Measurements from ENCODE around the gene CNDP1.
"Not testable (repeated sequence)": the region's sequence is repeated elsewhere in the genome, so short reads cannot be mapped to it uniquely, and the experiment has no call there.

The CNDP1 gene

DNA sequence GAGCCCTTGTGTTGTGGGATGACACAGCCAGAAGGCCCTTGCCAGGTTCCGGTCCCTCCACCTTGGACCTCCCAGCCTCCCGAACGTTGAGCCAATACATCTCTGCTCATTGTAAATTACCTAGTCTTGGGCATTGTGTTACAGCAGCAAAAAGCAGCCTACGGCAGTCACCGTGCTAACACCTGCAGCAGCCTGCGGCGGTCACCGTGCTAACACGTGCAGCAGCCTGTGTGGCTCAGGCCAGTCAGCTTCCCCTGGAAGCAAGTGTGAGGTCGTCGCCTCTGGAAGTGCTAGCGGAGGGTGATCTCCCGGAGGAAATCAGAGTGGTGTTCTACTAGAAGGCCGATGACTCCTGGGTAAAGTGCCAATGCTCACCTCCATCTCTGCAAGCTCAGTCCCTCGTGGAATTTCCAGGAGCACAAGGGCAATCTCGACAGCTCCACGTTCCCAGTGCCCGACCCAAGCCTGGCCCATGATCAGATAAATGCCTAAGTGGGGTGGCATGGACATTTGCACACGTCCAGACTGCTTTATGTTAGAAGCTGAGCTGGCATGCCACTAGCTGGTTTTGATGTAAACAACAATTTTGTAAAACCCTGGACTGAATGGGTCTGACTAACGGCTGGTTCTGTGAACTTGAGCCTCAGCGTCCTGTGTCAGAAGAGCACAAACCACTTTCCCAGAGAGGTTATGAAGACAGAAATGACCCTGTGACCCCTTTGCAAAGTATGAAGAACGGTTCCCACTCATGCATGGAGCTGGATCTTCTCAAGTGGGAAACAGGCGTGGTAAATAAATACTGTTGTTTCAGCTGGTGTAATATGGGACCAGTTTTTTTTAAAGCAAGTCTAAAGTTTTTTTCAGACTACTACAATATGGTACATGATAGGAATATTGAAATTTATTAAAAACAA lies 11.4 kb upstream of the CNDP1 start:
- DNase-seq = no peak

DNA sequence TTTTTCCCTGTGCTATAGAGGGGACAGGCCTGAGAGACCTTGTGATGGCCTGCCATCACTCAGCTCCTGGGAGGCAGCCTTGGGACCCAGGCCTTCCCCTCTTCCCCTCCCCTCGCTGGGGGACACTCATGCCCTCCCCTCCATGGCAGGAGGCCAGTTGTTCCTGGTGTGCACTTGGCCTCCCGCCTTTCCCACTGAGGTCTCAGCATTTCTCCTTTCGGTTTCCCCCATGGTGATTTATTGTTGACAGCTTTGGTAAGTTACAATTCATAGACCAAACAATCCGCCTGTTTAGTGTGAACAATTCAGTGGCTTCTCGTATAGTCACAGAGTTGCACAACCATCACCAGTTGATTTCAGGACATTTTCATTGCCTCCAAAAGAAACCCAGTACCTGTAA lies 10.2 kb upstream of the CNDP1 start:
- no peak for DNase-seq

DNA sequence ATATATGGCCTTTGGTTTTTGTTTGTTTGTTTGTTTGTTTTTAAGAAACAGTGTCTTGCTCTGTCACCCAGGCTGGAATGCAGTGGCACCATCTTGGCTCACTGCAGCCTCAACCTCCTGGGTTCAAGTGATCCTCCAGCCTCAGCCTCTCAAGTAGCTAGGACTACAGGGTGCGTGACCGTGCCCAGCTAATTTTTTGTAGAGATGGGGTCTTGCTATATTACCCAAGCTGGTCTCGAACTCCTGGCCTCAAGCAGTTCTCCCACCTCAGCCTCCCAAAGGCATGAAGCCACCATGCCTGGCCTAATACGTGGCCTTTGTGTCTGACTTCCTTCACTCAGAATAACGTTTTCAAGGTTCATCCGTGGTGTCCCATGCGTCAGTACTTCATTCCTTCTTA lies 9.4 kb upstream of the CNDP1 start:
- DNase-seq = not testable (repeated sequence)

DNA sequence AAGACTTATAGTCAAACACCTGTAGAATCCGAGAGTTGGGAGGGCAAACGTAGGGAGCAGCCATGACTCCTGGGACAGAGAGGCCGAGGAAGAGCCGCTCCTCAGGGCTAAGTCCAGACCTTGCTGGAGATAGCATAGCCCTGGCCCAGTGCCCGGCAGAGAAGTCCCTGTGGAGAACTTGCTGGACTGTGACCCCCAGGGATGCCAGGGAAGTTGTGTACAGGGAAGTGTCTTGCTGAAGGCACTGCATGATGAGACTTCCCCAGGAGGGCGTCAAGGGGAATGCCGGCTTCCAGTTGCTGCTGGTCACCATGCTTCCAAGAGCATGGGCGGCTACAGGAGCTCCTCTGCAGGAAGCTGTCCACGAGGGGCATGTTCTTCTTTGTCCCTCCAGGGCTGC lies 8.6 kb upstream of the CNDP1 start:
- no peak for DNase-seq

DNA sequence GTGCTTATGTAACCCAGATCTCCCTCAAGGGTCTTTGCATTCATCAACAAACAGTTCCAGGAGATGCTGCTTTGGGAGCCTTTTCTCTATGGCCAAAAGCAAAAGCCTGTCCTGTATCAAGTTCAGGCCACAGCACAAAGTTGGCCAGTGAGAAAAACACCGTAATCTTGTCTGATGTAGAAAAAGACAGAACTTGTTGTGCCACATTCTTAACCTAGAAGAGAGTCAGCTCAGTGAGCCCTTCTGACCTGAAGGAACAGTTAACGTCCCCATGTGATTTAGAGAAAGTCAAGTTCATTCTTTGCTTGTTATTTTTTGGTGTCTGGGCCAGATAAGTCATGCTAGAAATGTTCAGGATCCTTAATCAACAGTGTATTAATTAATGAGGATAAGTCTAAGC lies 7.8 kb upstream of the CNDP1 start:
- DNase-seq = no peak

DNA sequence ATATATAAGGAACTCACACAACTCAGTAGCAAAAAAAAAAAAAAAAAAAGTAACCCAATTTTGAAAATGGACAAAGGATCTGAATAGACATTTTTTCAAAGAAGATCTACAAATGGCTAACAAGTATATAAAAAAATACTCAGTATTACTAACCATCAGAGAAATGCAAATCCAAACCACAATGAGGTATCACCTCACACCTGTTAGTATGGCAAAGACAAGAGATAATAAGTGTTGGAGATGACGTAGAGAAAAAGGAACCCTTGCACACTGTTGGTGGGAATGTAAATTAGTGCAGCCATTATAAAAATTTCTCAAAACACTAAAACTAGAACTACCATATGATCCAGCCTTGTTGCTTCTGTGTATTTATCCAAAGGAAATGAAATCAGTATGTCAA lies 5.8 kb upstream of the CNDP1 start:
- DNase-seq = no peak

DNA sequence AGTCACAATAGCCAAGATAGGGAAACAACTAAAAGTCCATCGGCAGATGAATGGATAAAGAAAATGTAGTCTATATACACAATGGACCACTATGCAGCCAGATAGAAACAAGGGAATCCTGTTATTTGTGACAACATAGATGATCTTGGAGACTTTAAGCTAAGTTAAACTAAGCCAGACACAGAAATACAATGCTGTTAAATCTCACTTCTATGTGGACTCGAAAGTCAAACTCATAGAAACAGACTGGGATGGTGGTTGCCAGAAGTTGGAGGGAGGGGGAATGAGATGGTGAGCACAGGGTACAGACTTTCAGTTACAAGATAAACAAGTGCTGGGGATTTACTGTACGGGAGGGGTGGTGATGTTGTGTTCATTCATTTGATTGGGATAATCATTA lies 5.4 kb upstream of the CNDP1 start:
- no peak for DNase-seq

DNA sequence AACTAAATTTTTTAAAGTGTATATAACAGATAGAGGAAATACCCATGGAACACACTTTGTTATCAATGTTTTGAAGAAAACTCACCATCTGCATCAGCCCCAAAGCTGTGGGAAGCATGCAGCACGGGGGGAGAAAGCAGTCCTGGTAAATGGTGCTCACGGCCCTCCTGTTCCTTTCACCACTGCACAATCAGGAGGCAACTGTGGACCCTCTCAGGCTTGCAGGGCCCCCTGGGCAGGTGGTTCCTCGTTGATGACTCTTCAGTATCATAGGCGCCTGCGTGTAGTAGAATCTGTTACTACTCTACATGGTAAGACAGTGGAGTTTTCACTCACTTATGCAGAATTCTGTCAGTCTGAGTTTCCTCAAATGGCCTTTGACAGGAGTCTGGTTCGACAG lies 4.9 kb upstream of the CNDP1 start:
- no peak for DNase-seq

DNA sequence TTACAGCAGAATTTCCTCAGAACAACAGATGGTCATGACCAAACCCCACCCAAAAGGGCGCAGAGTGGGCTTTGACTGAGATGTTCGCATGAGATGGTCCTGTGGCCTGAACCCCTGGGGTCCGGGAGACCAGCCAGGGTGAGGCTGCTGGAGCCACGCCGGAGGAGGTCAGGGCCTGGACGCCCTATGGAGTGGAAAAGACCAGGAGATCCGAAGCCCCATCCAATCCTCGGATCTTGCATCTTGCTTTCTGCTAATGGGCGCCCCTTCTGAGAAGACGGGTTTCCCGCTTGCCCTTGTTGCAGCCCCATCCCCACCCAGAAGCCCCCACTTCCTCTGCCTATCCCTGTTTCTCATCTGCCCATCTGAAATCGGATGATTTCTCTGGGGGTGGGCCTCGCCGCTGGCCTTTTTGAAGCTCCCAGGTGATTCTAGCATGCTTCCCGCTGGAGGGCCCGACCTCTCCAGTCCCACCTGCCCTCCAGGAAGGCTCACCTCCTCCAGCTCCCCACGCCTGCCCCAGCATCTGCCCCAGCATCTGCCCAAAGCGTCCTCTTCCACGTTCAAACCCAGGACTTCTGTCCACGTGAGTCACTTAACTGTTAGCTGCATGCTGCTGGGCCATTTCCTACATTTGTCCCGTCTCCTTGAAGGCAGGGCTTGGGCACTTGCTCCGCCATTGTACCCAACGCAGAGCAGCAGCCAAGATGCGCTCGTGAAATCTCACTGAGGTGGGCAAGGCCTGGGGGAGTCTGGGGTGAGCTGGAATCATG lies 4.3 kb upstream of the CNDP1 start:
- DNase-seq = no peak

DNA sequence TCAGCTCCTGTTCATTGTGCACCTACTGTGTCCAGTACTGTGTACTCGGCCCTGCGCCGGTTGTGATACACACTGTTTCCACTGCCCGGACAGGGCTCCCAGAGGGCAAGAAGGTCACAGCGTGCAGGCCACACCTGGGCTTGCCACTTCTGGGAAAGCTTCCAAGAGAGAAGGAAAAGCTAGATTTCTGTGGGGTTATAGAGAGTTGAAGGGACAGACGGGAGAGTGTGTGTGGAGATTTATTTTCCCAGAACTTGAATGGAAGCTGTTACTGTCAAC lies 3.8 kb upstream of the CNDP1 start:
- DNase-seq = no peak

DNA sequence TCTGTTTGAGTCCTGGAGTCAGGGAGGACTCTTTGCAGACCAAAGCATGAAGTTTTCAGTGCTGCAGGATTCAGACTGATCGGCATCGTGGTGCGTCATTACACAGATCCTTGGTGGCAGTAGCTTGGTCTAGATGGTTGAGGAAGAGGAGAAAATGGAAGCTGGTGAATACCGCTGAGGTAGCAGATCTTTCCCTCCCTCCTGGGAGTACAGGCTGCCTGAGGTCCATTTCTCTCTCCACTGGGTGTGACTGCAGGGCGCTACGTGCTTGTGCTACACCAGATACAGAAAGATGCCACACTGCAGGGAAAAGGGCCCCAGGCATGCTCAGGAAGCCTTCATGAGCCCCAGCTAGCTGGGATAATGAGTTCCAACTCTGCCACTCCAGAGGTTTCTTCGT lies 3.3 kb upstream of the CNDP1 start:
- DNase-seq = no peak

DNA sequence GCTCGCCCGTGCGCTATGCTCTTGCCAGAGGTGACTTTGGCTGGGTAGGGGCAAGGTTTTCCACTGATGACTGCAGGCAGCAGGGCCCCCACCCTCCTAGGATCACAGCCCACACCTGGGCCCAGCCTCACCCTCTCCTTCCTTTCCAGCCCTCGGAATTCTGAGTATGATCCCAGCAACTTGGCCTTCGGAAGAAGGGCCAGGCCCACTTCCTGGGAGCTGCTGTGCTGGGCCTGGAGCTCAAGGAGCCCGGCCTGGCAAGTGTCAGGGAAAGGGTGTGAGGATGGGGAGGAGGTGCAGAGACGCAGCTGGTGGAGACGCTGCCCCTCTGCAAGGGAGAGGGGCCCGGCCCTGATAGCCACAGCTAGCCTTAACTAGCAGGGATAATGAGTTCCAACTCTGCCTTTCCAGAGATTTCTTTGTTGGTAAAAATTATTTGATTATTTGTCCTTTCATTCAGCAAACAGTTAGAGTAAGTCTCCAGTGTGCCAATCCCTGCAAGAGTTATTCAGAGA lies 1.7 kb upstream of the CNDP1 start:
- DNase-seq = no peak

DNA sequence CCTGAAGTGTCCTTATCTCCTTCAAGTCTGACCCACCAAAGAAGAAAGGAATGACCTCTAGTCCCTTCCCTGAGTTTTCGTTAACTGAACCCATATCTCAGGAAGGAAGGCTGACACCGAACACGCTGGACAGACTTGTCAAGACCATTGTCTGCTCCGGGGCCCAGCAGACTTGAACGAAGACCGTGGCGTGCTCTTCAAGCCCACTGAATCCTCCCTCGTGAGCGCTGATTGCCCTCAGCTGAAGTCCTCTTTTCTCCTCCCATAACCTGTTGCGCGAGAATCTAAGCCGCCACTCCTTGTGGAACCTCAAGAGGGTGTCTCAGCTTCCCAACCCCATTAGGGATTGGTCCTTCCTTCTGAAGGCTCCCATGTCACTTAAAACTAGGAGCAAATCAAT lies 634 bp upstream of the CNDP1 start:
- DNase-seq = no peak

DNA sequence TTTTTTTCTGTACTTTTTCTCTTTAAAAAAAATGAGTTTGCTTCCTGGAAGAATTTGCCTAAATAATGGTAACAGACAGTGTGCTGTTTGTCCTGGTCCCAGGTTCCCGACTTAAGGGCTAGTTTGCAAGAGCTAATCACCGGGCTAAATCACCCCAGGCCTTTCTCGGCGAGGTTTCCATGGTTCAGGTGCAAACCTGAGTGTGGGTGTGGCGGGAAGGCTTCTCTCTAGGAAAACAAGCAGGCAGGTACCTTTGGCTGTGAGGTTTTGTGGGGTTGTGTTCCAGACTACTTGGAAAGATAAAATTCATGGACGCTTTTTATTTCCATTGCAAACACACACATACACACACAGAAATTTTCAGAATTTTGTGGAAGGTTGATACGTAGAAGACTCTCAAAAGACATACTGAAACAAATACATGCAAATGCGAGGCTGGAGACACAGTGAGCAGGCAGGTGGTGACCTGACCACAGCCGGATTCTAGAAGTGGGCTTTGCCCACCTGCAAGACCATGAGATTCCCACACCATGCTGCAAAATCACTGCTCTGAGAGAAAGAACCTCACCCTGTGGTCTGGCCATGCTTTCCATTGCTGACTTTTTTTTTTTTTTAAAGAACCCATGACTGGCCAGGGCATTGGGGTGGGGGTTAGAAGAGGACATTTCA lies 815 bp downstream of the CNDP1 start:
- DNase-seq = no peak

DNA sequence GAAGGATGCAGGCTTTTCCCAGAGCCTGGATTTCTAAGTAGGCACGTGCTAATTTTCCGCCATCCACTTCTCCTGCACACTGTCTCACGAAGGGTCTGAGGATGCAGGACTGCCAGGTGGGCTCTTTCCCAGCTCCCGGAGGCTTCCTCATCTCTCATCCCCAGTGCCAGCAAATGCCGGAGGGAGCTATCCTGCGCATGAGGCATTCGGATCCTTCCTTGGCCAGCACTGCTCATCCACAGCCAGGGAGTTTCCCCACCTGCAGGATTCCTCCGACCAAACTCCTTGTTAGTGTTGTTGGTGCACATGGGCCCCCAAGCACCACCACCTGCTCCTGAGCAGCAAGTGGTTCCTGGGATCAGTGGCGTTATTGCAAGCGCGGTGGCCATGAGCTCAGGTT lies 5.0 kb downstream of the CNDP1 start:
- no peak for DNase-seq

DNA sequence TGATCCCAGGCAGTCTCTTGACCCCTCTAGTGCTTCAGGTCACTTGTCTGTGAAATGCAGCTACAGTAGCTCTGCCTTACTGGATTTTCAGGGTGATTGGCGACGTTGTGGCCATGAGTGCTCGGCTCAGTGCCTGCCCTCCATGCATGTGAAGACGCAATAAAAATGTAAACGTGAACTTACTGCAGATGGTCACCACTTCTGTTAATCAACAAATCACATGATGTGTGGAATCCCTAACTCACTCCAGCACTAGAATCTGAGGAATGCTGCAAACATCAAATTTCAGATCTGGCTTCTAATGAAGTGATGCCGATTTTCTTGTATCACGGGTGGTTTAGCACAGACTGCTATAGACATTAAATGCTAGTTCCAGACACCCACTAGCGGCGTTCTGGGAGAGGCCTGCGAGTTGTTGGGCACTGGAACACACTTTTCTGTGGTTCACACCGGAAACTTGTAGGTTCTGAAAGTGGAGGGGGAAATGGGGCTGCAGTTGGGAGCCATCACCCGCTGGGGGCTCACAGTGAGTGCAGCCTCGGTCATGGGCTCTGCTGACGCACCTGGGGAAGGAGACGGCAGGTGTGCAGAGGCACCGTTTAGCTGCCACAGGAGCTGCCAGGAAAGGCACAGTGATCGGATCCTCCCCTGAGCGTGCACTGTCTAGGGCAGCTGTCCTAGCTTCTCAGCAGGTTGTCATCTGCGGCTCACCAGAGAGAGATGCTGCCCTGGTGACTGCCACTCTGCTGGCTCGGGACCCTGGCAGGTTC lies 6.5 kb downstream of the CNDP1 start:
- no peak for DNase-seq

DNA sequence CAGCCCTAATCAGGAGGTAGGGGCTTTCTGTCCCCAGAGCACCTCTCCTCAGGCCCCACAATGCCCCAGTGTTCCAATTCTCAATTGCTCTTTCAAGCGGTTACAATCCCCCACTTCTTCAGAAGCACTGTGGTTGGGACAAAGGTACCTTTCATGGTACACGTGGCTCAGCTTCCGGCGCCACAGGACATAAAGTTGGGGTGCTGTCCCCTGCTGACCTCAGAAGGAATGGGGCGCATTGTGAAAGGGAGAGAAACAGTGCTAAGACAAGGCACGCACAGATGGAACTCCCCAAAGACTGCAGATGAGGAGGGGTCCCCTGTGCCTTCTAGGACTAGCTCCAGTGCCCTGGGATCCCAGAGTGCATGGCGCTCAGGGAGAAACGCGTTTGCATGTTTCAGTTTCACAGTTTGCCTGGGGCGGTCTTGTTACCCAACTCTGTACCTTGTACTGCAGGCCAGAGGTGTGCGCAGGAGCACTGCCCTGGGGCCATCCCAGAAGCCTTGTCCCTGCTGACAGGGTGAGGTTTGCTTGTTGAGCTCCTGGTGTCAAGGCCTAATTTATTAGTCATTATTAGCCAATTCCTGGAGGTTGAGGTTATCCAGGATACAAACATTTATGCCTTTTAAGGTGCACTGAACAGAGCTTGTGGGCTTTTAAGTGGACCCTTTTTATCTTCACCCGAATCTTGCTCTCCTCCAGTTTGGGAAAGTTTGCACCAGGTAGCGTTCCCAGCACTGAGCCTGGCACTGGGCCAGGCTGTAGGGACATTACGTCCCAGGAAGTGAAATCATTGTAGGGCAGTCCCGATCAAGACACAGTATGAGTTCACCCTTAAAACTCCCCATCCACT lies 7.6 kb downstream of the CNDP1 start:
- DNase-seq = no peak

DNA sequence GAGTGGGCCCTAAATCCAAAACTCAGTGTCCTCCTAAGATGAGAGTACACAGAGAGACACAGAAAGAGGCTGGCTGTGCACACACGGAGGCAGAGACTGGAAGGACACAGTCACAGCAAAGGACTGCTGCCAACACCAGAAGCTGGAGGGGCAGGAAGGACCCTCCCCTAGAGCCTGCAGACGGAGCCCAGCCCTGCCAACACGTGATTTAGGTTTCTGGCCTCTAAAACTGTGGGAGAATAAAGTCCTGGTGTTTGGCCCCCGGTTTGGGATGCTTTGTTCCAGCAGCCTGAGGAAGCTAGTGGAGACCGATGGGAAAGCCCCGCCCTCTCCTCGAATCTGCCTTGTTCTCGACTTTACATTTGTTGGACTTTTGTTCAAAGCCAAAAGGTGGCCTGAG lies 10.6 kb downstream of the CNDP1 start:
- DNase-seq = no peak

DNA sequence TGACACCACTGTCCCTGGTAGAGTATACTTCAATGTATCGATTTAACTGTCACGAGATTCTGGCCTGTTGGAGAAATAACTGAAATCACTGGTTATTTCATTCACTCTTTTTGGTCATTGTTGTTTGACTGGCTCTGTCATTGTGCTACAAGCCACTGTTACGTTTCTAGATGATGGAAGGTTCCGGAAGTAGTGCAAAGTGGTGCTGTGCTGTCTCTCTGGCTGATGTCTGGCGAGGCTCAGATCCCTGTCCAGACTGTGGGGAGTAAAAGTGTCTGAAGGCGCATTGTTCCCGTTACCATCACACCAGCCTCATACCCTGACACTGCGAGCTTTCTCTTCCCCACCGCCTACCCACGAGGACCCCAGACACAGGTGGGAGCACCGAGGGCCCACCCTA lies 11.7 kb downstream of the CNDP1 start:
- DNase-seq = no peak

DNA sequence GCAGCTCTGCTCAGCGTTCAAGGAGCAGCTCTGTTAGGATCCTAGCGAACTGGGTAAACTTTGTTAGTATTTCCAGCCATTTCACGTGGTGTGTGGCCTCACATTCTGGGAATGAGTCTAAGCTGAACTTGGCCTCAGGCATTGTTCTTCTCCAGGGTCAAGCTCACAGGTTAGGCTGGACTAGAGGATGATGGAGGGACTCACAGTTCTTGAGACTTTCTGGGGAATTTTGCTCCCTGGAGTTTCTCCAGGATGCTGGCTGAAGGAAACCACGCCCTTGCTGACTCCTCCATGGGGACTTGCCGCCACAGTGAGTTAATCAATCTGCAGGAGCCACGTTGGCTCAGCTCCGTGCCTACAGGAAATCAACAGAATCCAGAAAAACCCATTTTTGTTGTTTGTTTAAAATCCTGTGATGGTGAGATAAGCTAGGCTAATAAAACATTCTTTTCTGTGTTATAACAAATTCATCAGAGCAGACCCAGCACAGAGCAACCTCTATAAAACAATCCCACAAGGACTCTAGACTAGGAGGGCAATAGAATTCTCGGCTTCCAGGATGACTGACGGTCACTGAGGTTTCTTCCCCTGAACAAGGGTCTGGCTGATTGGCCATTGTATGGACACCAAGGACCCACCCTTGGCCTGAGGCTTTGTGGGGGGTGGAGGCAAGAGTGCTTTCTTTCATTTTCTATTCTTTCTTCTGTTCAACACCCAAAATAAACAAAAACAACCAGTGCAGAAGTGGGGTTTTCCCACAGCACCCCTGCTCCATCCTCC lies 12.6 kb downstream of the CNDP1 start:
- DNase-seq = no peak

DNA sequence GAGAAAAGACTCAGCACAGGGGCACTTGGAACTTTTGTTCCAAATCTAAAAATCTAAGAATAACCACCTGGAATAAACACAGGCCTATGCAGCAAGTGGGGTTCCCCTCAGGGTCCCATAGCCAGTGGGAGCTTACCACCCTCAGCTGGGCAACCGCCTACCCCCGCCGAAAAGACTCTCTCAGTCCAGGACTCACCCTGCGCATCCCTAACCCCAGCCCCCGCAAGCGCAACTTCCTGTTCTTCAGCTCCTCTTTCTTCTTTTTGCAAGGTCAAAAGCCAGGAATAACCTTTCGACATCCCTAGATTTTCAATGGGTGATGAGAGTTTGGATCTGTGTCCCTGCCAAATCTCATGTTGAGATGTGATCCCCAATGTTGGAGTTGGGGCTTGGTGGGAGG lies 13.6 kb downstream of the CNDP1 start:
- no peak for DNase-seq

All from CD4-positive, alpha-beta T cell treated with Interferon gamma for 1 hour (primary cell).